GM19324 (cell line): ENCODE data around the gene PISD.
"Not testable (repeated sequence)": the region's sequence is repeated elsewhere in the genome, so short reads cannot be mapped to it uniquely, and the experiment has no call there.

ENCODE experiments used
- ATAC-seq: cut with Tn5 transposase; IDR thresholded peaks from one replicate; pipeline ENCODE4 v1.9.1; 2021; ENCODE audit warnings: mild to moderate bottlenecking, moderate library complexity; ENCODE audit not compliant: unreplicated experiment, low FRiP score

Gene PISD

GRCh38 chr22:31611061-31611760, 50.8 kb downstream of the PISD start:
- no peak for ATAC-seq

DNA sequence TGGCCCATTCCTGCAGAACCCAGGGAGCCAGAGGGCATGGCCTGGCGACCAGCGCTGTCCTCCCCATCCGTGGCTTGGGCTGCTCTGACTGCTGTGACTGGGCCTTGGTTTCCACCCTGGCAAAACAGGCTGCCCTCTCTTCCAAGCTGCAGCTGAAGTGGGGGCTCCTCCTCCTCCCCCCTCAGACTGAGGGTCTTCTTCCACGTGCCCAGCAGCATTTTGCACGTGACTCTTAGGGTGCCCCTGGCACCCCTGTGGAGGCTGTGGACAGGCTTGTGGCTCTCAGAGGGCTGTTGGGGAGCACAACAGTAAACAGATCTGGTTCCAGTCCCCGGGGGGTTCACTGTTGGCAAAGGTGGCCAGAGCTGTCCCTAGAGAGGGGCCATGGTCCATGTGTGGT, 51.4 kb downstream of the PISD start:
- ATAC-seq = no peak

- no peak for ATAC-seq
These were observed 52.3 kb downstream of the PISD start for GRCh38 chr22:31609716-31610115.

DNA sequence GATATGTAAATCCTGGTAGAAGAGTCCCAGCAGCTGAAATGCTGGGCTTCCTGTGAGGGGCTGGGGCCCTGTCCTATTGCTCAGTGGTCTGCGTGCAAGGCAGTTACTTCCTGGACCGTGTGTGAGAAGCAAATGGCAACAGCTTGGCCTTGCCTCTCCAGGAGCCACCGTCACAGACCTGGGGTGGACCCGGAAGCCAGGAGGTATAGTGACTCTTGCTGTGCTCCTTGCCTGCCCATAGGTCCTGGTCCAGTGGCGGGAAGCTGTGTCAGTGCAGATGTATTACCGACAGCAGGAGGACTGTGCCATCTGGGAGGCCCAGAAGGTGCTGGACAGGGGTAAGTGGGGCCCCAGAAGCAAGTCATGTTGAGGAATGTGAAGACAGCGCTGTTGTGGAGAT, 54.3 kb downstream of the PISD start:
- ATAC-seq = no peak

DNA sequence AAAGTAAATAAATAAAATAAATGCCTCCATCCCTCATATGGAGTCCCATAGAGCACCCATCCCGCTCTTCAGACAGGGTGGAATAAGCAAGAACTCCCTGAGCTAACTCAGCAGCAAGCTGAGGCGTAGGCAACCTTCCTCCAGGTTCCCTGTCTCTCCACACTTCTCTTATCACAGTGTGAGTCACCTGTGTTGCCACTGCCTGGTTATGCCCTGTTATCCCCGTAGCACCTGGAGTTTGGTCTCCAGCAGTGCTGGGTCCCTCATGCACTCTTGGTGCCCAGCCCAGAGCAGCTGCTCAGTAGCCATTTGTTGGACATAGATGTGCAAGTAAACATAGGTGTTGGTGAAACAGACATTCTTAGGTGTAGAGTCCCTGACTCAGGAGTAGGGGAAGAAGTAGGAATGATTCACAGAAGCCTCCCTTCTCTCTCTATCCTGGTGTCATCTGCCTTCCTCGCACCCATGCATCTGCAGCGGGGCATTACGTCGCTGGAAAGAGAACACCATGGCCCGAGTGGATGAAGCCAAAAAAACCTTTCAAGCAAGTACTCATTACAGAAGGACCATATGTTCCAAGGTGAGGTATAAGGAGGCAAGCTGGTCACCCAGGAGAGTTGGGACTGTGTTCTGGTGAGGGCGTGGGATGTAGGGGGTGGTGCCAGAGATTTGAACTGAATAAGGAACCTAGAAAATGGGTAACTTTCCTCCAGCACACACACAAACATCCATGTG, 56.0 kb downstream of the PISD start:
- ATAC-seq = no peak

DNA sequence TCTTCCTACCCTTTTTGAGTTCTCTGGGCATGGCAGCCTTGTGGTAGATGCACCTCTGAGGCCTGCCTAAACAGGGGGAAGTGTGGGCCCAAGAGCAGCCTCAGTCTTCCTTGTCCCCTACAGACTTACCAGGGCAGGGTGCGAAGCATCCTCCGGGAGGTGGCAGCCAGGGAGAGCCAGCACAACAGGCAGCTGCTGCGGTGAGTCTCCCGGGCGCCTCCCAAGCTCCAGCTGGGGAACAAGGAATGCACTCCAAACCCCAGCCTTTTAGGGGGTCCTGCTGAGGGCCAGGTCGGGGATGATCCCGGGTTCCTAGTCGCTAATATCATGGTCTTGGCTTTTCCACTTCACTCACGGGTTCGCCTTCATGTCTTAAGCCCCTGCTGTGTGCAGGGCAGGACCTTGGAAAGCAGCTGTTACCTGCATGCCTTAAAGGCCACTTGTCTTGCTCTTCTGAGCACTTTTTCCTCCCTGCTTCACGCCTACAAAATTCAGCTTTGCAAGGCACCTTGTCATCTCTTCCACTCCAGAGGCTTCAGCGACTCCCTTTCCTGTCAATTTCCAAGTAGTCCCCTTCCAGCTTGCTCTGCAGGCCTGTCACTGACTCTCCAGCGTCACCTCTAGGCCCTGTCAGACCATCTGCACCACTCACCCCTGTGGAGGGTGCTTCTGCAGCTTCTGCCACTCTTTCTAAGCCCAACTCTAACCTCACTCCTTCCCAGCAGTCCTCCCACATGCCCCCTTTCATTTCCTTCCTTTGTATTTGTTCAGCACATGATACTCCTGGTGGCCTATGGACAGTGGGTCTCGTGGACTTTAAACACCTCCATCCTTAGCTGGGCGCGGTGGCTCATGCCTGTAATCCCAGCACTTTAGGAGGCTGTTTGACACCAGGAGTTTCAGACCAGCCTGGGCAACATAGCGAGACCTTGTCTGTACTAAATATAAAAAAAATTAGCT, 57.0 kb downstream of the PISD start:
- no peak for ATAC-seq

GRCh38 chr22:31604137-31604705, 57.8 kb downstream of the PISD start:
- ATAC-seq = no peak

GRCh38 chr22:31603574-31603973, 58.4 kb downstream of the PISD start:
- no peak for ATAC-seq

DNA sequence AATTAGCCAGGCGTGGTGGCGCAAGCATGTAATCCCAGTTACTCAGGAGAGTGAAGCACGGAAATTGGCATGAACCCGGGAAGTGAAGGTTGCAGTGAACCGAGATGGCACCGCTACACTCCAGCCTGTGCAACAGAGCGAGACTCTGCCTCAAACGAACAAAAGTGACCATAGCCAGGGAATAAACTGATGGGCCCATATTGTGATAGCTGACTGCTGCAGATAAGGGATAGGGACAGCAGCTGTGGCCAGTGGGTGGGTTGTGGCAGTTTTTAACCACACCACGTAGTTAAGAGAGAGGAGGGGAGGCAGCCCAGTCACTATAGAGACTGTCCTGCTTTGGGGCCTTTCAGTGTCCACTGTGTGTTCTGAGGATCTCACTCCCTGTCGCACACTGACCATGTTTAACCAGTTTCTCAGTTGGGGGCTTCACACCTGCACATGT, 58.9 kb downstream of the PISD start:
- no peak for ATAC-seq

- no peak for ATAC-seq
These were observed 59.6 kb downstream of the PISD start for GRCh38 chr22:31602259-31602952.

- ATAC-seq = no peak
These were observed 66.7 kb downstream of the PISD start for GRCh38 chr22:31595271-31595670.

GRCh38 chr22:31590161-31590560, 71.9 kb downstream of the PISD start:
- ATAC-seq = not testable (repeated sequence)

GRCh38 chr22:31588970-31589675, 72.9 kb downstream of the PISD start:
- no peak for ATAC-seq

DNA sequence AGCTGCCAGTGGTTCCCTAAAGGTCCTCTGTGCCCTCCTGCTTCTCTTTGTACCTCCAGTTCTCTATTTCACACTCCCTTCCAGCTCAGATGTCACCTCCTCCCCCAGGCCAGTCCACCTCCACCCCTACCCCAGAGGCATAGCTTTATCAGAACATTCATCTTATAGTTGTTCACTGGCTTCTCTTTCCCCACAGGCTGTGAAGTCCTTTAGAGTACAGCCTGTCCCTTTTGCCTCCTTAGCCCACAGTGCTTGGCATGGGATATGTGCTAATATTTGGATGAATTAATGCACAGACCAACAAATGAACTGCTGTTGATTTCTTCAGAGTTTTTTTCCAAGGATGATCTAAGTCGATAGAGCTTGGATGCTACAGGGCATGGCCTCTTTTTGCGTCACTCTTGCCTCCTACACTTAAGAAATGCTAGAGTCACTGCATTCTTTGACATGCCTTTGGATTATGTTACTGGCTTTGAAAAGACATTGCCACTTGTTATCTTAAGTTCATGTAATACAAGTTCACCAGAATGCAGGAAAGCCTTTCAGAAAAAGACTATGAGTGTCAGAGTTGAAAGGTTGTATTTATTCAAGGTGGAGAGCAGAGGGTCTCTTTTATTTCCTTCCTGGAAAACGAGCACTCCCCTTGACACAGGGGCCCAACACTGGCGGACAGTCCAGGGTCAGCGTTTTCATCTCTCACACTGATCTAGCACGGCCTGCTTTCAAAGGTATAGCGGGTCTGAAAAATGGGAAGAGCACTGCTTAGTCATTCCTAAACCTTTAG, 75.7 kb downstream of the PISD start:
- ATAC-seq = no peak

- no peak for ATAC-seq
These were observed 76.7 kb downstream of the PISD start for GRCh38 chr22:31585161-31585859.

DNA sequence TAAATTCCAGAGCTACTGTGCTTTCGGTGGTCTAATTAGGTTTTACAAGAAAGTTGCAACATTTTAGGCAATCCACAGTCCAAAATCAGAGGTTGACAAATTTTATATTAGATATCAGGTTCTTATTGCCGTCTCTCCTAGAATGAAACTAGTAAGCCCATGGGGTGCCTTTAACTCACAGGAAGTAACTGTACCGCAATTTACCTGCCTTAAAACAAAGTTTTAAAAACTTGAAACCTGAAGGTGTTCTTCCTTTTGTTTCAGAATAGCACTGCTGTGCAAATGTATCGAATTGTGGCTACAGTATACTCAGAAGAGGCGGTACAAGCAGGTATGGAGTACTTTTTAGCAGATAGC, 77.2 kb downstream of the PISD start:
- no peak for ATAC-seq

DNA sequence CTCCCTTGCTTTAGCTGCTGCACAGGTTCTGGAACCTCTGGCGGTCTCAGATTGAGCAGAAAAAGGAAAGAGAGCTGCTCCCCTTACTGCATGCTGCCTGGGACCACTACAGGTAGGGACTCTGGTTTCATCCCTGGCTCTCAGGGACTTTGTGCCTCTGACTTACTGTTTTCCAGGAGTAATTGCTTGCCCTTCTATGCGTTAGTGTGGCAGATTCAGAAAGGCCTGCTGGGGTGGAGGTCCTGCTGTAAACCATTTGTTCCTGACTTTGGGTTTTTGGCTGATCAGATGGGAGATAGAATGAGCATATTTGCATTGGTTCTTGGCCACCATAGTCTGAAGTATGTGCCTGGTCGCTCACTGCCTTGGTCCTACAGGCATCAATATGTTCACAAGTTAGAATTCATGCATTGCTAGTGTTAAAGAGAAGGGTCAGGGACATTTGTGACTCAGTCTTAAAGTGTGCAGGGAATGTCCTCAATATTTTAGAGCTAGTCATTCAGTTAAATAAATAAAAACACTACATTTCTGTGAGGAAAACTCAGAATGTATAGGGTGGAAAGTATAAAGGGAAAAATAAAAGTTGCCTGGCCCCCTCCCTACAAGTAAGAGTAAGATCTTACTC, 78.0 kb downstream of the PISD start:
- ATAC-seq = no peak

DNA sequence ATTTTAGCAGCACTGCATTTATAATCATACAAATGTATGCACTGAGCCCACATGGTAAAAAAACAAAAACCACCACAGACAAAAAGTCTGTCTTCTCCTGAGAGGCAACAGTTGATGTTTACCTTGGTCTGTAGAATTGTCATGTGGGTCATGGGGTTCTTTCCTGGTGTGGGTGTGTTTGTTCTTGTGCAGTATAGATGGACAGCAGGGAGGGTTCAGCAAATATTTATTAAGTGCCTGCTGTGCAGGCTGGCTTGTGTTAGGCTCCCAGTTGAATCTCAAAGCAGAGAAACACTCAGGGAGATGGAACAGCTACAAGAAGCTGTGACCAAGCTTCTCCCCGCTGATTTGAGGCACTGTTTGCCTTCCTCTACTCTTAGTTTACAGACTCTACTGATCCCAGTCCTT, 82.2 kb downstream of the PISD start:
- no peak for ATAC-seq
